Skin of body (tissue), 2 donors: ENCODE results near the gene CRYGD. TPM values are rescaled to one million over a fixed set of nuclear protein-coding genes. Genes with fewer than 3 reads are reported as not detected.
"Not testable (repeated sequence)": the region's sequence is repeated elsewhere in the genome, so short reads cannot be mapped to it uniquely, and the experiment has no call there.

ENCODE experiments used
- DNase-seq: peaks from one replicate; lab custom pipeline; 2025; lab: John Stamatoyannopoulos, UW
- total RNA-seq: library from RNA; depleted of rRNA; stranded (reverse); fragments of >200 nt; gene quantifications from one replicate; pipeline ENCODE4 v1.2.3, GENCODE V29; 2014

Gene CRYGD
- not detected for total RNA-seq

DNA sequence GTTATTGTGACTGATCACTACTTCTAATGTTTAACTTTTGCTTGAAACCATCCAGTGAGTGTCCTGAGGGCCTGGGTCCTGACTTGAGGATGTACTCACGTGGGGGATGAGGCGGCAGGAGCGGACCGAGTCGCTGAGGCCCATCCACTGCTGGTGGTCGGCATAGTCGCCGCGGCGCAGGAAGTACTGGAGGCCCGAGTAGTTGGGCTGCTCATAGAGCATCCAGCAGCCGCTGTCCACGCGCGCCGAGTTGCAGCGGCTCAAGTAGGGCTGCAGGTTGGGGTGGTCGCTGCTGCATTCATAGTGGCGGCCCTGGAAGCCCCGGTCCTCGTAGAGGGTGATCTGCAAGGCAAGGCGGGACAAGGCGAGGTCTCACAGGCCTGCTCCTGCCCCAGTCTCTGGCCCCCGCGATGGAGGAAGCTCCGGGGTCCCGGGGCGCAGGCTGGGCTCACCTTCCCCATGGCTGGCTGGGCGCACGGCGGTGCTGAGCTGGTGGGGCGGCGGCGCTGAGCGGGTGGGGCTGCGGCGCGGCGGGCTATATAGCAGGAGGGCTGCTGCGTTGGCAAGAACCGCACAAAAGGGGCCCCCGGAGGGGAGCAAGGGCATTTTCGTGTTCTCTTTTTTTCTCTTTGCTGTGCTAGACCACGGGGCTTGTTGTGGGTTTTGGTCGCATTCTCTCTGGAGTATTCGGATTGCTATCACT lies at the start of gene CRYGD:
Gene CRYGD, minus strand, starts transcription at position 512 of the 703 bp plus-strand sequence. Its CDS starts 51 bp downstream, at position 461.
- DNase-seq = not testable (repeated sequence)

DNA sequence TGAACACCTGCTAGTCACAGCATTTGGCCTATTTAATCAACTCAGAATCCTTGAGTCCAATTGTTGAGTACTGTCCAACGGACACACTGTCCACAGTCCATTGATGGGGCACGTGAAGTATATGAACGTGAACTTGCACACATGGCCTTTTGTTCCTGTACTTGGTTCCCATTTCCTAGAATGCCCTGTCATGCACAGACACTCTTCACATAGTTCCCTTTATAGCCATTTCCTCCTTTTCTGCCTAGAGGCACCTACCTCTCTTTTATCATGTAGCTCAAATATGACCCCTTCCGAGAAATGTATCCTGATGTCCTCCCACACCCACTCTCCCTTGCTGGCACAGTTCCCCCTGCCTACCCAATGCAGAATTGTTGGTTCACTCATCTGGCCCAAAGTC lies 47.8 kb upstream of the CRYGD start:
- no peak for DNase-seq

DNA sequence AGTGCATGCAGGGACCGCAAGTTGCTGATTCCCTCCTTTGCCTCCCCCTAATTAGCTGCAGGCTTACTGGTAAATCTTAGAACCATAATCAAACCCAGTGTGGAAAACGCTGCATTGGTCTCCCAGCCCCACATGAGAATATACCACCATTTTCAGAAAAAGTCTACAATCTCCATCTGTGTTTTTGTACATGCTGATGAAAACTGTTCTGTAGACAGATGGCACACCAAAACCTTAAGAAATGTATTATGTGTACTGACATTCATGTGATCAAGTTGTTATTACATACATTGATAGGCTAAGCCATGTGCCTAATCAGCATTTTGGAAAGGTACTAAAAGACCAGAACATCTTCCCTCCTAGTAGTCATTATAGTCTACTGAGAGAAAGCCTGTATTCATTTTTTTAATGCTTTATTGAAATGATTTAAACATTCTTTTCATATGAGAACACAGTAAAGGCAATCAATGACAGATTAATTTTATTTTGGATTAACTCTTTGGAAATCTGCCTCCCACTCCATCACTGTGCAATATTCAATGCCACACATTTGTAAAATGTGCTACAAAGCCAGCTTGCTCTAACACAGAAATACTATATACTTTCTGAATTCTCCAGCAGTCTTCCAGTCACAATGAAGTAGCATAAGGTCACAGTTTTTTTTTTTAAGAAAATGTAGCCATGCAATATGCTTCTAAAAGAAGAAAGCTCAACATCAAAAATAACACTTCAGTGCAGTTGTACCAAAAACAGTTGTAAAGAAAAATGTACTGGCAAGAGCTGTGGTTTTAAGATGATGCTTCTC lies 40.8 kb upstream of the CRYGD start:
- no peak for DNase-seq

DNA sequence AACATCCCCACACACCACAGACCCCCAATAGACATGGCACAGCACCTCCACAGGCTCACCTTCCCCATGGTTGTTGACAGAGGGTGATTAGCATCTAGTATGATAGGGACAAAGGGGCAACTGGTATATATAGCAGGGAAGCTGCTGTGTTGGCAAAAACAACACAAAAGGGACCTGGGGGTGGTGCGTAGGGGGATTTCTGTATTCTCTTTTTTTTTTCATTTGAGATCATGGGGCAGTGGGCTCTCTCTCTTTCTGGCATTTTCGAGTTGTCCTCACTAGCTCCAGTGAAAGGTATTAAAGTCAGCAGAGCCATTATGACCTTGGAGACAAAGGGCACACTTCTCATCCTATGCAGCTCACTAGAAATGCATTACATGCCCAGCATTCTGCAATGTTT lies 39.2 kb upstream of the CRYGD start, which contains the start of gene CRYGA:
Gene CRYGA, minus strand, starts transcription at position 101 of the 400 bp plus-strand sequence. Its CDS starts 33 bp downstream, at position 68.
- no peak for DNase-seq

DNA sequence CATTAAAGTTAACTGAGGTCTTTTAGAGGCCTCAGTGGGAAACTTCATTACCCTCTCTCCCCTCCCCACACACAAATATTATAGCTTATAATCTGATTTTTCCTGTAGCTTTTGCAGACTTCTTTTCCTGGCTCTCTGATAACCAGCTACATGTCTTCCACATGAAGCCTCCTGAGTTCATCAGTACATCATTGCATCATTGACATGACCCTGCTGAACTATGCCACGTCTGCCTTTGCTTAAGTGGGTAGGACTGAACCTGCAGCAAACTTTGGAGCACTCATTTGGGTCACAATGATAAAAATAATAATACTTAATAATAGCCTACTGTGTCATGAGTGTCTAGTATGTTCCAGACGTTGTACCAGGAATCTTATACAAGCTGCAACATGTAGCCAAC lies 32.1 kb upstream of the CRYGD start:
- no peak for DNase-seq

DNA sequence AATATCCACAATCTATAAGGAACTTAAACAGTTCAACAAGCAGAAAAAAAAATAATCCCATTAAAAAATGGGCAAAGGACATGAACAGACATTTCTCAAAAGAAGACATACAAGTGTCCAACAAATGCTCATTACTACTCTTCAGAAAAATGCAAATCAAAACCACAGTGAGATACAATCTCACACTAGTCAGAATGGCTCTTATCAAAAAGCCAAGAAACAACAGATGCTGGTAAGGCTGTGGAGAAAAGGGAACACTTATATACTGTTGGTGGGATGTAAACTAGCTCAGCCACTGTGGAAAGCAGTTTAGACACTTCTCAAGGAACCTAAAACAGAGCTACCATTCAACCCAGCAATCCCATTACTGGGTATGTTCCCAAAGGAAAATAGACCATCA lies 28.8 kb upstream of the CRYGD start:
- DNase-seq = no peak

DNA sequence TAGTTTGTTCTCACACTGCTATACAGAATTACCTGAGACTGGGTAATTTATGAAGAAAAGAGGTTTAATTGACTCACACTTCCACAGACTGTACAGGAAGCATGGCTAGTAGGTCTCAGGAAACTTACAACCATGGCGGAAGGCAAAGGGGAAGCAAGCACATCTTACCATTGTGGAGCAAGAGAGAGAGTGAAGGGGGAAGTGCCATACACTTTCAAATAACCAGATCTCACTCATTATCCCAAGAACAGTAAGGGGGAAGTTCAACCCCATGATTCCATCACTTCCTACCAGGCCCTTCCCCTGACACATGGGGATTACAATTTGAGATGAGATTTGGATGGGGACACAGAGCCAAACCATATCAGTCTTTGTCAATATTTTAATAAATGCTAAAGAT lies 26.6 kb upstream of the CRYGD start:
- DNase-seq = no peak

DNA sequence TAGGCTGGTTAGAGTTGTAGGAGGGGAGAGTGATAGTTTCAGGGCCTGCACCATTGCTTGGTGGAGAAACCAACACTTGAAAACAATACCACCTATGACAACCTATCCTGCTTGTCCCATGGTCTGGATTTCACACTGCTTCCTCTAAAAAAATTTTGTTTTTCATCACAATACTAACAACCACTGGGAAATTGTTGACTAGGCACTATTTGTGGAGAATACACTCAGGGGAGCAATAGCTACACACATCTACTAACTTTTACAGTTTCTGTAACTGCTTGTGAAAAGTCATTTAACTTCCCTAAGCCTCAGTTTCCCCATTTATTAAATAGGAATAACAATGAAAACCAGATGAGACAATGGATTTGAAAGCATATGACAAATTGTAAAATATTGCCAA lies 25.8 kb upstream of the CRYGD start:
- no peak for DNase-seq

DNA sequence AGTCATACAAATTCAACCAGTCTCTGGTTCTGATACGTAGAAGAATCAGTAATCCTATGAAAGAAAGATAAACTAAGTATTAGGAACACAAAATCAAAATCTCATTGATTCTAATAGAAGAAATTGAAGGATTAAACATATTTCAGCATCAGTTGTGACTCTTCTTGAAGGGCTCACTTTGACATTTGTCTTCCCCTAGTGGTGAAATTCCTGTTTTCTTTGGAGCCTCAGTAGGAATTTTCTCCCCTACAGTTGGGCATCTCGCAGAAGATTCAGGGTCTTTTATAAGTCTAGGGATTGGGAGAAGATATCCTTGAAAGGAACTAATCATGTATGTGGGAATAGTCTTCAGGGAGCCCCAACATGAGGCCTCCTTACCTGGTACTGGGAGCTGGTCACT lies 24.5 kb upstream of the CRYGD start:
- DNase-seq = no peak

DNA sequence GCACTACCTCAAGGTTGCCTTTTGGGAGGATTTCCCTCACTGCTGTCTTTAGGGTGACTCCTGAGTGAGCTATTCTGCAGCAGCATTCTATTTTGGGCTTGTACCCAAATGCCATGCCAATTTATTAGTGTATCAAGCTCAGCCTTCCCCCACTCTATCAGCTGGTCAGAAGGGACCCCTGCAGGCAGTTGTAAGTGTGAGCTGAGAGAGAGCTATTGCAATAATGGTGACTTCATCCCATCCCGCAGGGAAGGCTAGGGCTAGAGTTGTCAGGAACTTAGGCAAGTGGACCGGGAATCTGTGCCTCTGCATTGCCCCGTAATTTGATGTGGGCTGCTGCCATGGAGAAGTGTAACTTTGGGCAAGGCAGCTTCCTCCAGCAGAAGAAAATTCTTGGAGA lies 23.4 kb upstream of the CRYGD start:
- DNase-seq = no peak

DNA sequence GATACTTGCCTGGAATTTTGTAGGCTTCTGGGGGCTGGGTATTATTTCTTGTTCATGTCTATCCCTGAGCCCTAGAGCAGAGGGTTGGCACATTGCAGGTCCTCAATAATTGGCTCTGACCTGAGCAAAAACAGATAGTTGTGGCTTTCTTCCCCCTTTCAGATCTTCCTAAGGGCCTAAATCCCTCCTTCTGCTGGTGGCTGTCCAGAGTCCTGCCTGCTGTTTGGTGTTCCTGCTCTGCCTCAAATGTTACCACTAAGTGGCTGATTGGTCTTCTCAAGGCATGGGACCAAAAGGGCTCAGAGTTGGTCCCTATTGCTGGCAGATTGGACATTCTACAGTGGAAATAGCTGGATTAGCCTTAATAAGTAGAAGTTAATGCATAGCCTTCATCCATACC lies 22.7 kb upstream of the CRYGD start:
- no peak for DNase-seq

DNA sequence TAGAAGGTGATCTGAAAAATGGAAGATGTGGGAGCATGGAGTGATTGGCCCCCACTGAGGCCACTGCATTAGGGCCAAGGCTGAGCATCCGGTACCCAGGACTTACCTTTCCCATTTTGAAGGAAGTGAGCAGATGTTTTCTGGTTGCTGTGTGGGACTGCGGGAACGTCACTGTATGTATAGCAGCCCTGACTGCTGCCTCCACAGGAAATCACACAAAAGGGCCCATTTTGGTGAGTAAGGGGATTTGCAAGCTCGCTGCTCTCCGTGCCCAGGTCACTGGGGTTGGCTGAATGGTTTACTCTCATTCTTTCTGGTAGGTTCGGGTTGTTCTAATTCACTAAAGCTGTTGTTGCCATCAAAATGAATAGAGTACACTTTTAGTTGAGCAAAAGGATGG lies 21.7 kb upstream of the CRYGD start, which contains the start of gene CRYGB:
Gene CRYGB, minus strand, starts transcription at position 153 of the 400 bp plus-strand sequence. Its CDS starts 38 bp downstream, at position 115.
- DNase-seq = no peak

DNA sequence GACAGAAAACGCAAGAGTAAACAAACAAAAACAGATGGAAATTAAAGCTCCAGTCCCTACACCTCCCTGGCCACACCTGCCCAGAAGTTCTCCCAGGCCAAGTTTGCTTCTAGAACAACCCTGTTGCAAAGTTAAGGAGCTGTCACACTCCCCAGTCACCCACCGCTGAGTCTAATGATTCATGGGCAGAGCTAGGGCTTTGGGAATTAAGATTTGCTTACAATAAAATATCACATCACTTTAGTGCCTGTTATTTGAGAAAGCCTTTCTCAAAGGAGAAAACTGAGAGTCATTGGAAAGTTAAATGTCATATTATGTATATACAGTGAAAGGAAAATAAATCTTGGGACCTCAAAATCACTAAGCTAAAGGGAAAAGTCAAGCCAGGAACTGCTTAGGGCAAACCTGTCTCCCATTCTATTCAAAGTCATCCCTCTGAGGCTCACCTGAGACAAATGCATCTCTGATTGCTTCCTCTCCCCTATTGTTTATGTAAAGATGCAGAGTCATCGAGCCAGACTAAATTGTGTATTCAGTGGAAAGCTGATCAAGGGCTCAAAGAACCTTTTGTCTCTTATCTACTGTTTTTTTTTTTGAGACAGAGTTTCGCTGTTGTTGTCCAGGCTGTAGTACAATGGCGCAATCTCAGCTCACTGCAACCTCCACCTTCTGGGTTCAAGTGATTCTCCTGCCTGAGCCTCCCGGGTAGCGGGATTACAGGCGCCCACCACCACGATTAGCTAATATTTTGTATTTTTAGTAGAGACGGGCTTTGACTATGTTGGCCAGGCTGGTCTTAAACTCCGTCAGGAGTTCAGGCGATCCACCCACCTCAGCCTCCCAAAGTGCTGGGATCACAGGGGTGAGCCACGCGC lies 18.8 kb upstream of the CRYGD start:
- no peak for DNase-seq

DNA sequence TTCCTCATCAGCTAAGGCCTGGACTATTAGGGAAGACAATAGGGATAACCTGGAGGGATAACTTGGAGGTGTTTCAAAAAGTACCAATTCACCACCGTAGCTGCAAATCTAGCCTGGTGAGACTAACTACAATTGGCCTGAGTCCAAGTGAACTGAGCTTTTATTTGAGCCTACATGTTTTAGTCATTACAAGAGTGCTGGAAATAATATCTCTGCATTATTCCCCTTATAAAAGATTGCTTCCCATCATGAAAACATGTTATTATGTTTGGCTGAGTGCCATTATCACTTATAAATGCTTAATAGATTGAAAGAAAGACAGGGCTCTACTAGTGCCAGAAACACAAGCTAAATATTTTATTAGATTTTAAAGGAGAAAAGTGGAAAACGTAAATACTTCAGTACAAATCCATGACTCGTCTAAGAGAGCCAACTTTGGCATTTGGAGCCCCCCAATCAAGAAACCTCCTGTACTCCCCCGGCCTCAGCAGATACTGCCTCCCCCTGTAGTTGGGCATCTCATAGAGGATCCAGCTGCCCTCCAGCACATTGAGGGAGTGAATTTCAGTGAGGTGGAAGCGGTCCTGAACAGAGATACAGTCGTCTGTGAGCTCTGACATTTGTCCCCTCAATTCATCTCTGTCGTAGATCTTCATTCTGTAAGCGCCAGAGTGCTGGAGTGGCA lies 18.1 kb upstream of the CRYGD start:
- peak; percentile 7 for DNase-seq

DNA sequence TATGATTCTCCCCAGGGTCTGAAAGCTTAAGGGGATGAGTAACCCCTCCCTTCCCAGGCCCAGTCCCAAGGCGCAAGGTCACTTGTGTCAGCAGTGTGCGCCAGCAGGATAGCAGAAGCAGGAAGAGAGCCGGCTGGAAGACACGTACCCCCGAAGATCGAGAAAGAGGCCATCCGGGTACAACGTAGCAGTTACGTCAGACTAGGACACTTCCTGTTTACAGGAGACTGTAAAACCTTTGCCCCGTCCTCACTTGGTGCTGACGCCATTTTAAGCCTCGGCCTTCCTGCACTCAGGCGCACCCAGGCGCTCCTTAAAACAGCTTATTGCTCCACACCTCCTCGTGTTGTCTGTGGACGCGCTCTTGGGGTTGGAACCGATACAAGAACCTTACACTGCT lies 15.1 kb upstream of the CRYGD start:
- no peak for DNase-seq

DNA sequence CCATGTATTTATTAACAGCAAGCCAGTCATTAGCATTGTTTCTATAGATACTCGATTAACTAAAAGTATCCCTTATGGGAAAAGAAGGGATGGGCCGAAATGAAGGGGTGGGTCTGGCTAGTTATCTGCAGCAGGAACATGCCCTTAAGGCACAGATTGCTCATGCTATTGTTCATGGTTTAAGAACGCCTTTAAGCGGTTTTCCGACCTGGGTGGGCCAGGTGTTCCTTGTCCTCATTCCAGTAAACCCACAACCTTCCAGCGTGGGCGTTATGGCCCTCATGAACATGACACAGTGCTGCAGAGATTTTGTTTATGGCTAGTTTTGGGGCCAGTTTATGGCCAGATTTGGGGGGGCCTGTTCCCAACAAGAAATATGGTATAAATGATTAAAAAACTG lies 14.0 kb upstream of the CRYGD start:
- not testable (repeated sequence) for DNase-seq

DNA sequence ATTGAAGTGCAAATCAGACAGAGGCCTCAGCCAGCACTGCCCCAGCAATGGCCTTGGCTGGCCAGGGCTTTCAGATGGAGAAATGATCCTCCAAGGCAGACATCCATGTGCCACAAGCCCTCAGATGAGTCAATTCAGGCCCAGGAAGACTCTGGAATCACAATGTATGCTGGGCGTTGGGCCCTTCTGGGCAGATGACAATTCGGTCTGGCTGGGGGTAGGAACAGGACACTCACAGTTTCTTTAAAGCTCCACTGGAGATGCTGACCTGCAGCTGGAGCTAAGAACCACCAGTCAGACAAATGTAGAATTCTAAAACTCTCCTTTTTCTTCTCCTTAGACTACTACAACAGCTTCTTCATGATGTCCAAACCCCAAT lies 12.4 kb upstream of the CRYGD start:
- DNase-seq = no peak

DNA sequence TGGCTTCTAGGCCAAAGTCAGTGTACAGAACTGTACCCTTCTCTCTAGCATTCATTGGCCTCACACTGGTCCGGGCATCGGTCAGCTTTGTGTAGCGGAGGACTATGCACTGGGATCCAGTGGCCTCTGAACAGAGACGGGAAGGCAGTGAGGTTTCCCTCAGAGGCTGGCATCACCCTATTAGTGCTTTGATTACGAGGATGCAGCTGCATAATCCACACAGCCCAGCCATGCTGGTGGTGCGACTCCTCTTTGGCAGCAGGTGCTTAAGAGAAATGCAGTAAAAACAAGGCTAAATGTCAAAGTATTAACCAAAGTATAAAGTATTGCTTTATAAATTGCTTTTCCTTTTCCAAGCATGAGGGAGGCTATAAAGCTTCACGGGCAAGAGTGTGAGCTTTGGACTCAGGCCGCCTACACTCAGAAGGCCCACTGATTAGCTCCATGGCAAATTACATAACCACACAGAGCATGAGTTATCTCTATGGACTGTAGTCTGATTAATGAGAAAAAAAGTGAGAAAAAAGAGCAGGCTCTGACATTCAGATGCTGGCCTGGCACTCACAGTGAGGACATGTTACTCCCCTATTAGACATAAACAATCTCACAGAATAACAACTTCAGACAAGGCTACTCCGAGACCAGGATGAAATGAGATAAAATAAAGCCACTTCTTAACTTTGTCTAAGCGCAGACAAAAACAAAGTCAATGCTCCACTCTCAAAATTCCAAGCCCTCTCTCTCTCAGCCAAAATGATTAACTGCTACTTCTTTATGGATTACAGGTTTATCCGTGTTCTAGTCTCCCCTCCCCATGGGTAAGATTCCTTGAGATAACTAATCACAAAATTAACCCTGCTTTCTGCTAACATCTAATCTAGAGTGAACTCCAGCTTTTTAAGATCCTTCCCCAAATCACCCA lies 11.7 kb upstream of the CRYGD start:
- DNase-seq = no peak

DNA sequence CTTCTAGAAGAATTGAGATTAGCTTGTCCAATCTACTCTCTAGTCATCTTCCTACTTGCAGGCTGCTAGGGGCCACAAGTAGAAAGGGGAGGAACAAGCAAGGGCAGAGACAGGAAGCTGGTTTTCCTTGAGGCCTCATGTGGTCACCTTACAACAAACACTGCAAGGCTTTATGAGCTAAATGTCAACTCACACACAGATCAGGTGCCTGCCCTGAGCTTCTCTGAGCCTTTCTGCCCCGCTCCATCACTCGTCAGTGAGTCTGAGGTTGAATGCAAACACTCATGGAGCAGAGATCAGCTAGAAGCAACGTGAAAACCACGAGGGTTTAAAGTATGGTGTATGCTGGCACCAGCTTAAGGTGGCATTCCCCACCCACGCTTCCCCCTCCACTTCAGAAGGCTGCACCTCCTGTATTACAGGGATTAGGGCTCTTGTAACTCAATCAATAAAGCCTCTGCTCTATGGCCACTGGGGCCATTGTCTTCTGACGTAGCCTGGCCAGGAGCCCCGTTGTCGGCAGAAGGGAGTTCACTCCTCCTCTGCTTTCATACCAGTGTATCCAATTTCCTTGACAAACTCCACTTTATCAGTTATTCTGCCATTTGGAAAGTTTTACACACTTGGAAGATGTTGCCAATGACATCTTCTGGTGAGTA lies 10.7 kb upstream of the CRYGD start:
- no peak for DNase-seq

DNA sequence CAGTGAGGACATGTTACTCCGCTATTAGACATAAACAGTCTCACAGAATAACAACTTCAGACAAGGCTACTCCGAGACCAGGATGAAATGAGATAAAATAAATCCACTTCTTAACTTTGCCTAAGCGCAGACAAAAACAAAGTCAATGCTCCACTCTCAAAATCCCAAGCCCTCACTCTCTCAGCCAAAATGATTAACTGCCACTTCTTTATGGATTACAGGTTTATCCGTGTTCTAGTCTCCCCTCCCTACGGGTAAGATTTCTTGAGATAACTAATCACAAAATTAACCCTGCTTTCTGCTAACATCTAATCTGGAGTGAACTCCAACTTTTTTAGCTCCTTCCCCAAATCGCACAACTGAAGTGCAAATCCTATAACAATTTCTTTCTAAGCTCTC lies 6.4 kb upstream of the CRYGD start:
- no peak for DNase-seq
